NCI-H345 treated with DMSO at 0.1 percent for 48 hours (cell line): ENCODE data around the gene LRRC43.

Experiments used
- DNase-seq: peaks from one replicate; lab custom pipeline; 2025; ENCODE audit not compliant: unreplicated experiment; lab: John Stamatoyannopoulos, UW

Gene LRRC43

DNA sequence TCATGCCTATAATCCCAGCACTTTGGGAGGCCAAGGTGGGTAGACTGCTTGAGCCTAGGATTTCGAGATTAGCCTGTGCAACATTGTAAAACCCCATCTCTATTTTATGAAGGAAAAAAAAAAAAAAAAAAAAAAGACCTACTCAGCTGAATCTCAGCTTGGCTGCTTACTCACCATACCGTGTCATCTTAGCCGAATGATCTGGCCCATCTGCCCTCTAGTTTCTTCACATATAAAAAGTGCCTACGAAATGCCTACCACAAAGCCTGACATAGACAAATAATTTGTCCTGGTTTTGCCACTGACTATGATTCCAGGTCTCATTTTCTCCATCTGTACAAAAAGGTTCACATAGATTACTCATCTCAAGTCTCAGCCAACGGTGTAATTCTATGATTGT lies 32.8 kb downstream of the LRRC43 start:
- no peak for DNase-seq

DNA sequence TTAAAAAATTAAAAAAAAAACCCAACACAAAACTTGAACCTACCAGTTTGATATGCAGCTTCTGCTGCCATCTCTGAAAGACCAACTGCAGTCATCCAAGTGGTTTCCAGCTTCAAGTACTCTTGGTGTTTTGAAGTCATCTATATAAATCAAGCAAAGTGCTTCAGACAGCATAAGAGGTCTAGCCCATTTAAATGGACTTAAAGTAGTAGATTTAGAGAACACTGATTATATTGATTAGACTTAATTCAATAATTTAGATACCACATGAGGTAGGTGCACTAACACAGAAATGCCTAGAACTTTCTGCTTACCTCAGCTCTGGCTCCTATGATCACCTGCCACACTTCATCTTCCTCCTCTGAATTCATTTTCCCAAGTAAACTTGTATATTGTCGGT lies 33.5 kb downstream of the LRRC43 start:
- DNase-seq = no peak

DNA sequence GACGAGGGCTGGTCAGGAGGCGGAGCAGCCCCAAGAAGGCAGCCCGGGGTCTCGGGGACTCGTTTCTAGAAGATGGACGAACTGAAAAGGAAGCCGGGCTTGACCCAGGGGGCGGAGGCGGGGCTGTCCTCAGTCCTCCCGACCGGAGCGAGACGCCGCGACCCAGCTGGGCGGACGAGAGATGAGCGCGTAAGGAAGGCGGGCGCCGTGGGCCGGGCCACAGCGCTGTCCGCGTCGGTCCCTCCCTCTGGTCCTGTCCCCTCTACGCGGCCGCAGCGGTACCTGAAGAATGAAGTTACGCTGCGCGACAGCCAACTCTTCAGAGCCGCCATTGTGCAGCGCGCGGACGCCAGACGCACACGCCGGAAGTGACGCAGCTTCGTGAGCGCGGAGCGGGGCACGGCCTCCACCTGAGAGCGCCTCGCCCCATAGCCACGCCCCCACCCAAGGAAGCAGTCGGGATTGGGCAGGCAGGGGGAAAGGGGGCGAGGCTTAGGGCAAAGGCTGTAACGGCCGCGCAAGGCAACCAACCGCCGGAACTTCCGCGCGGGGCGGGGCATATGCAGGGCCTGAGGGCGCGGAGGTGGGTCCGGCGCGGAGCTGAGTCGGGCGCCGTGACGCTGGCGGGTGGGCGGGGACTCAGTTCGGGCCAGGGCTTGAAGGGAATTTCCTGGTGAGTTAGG lies 42.9 kb downstream of the LRRC43 start, which contains the start of gene DIABLO:
Gene DIABLO (minus strand): TSS at position 370 of the 683 bp plus-strand sequence. CDS start 38 bp downstream, at position 332.
- peak; percentile 98 for DNase-seq

- DNase-seq = no peak
Observed at GRCh38 chr12:122226366-122227125, 43.6 kb downstream of the LRRC43 start.

- no peak for DNase-seq
Observed at GRCh38 chr12:122227341-122227740, 44.4 kb downstream of the LRRC43 start.

DNA sequence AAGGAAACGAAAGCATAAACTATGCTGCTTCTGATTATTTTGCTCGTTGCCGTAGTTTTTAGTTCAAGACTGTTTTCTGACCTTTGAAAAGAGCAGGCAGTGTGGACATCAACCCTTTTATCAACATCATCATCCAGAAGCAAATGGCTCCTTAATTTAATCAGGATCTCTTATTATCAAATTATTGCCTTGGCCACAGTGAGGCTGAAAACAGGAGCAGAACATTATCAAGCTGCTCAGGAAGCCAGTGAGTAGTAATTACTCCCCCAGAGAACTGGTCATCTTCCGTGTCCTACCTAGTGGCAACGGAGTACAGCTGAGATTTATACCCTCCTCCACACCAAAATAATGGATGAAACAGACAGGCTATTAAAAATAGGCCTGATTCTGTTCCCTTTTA lies 45.2 kb downstream of the LRRC43 start:
- no peak for DNase-seq

DNA sequence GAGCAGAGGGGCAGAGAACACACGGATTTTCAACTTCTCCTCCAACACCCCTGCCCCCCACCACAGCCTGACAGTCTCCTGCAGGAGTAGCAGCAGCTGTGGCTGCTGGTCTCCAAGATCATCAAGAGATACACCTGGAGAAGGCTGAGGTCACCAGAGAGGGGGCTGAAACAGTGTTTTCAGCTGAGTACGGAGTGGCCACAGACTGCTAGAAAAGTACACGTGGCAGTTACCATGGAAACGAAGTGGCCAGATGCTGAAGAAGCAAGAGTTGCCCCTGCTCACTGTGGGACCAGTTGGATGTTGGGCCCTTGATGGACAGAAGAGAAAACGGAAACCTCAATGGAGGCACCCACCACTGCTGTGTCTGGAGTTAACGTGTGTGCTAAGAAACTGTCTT lies 47.9 kb downstream of the LRRC43 start:
- no peak for DNase-seq

- DNase-seq = no peak
Observed at GRCh38 chr12:122232691-122233090, 49.8 kb downstream of the LRRC43 start.

GRCh38 chr12:122235741-122236140 lies 52.8 kb downstream of the LRRC43 start:
- DNase-seq = no peak

GRCh38 chr12:122238861-122239260 lies 55.9 kb downstream of the LRRC43 start:
- DNase-seq = no peak

GRCh38 chr12:122243965-122244364 lies 61.0 kb downstream of the LRRC43 start:
- DNase-seq = no peak

GRCh38 chr12:122244565-122245371 lies 61.8 kb downstream of the LRRC43 start:
- no peak for DNase-seq

- DNase-seq = no peak
Observed at GRCh38 chr12:122245553-122245952, 62.6 kb downstream of the LRRC43 start.

GRCh38 chr12:122250047-122250446 lies 67.1 kb downstream of the LRRC43 start:
- DNase-seq = no peak

GRCh38 chr12:122250536-122250935 lies 67.6 kb downstream of the LRRC43 start:
- no peak for DNase-seq
